ENCODE measurements around the gene IQGAP2.

GRCh38 chr5:76368941-76369340, 34.1 kb upstream of the IQGAP2 start:
- TF ChIP-seq, protein P1, sequence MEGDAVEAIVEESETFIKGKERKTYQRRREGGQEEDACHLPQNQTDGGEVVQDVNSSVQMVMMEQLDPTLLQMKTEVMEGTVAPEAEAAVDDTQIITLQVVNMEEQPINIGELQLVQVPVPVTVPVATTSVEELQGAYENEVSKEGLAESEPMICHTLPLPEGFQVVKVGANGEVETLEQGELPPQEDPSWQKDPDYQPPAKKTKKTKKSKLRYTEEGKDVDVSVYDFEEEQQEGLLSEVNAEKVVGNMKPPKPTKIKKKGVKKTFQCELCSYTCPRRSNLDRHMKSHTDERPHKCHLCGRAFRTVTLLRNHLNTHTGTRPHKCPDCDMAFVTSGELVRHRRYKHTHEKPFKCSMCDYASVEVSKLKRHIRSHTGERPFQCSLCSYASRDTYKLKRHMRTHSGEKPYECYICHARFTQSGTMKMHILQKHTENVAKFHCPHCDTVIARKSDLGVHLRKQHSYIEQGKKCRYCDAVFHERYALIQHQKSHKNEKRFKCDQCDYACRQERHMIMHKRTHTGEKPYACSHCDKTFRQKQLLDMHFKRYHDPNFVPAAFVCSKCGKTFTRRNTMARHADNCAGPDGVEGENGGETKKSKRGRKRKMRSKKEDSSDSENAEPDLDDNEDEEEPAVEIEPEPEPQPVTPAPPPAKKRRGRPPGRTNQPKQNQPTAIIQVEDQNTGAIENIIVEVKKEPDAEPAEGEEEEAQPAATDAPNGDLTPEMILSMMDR (IDR thresholded peaks at IDR 0.05), result no peak
- TF ChIP-seq EP300 (IDR thresholded peaks at IDR 0.05; ENCODE audit: low read depth) (no peak), POLR2A (IDR thresholded peaks at IDR 0.05) (no peak)

Data from transverse colon (tissue), 3 donors.